NCI-H2196 (cell line): ENCODE measurements around the gene ATP2A2.

Experiments
- DNase-seq: peaks from one replicate; lab custom pipeline; 2025; ENCODE audit not compliant: unreplicated experiment; lab: John Stamatoyannopoulos, UW

Gene ATP2A2

DNA sequence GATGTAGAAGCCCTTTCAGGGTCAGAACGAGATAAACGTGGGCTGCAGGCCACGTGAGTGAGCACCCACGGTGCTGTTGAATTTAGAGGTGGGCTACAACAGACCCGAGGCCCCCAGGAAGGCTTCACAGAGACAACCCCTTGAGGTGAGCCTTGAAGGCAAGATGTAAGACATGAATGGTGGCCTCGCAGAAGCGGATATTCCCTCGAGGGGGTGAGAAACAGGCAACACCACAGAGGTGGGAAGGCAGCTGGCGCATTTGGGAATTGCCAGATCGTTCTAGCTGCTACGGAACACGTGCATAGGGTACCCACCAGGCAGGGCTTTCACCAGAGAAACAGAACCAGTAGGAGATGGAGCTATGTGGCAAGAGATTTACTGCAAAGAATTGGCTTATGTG, 22.6 kb upstream of the ATP2A2 start:
- DNase-seq: no peak

DNA sequence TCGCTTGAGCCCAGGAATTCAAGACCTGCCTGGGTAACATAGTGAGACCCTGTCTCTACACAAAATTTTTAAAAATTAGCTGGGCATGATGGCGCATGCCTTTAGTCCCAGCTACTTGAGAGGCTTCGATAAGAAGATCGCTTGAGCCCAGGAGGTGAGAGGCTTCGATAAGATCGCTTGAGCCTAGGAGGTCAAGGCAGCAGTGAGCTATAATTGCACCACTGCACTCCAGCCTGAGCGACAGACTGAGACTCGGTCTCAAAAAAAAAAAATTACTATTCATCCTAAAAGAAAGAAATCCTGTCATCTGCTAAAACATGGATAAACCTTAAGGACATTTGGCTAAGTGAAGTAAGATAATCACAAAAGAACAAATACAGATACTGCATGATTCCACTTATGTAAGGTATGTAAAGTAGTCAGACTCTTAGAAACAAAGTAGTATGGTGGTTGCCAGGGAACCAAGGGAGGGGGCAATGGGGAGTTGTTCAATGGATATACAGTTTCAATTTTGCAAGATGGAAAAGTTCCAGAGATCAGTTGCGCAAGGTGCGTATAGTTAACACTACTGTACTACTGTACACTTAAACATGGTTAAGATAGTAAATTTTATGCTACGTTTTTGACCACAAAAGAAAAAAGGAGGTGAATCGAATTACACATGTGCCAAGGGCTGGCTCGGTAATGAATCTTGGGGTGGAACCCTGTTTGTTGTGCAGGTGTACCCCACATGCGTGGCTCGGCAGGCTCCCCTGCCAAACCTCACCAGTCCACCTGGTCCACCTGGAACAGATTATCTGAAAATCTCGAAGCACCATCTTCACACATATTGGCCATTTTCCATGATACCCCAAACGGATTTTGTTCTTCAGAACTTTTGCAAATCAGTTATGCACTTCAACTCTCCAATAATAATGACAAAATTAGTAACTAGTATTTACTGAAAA, 18.3 kb upstream of the ATP2A2 start:
- DNase-seq: peak; percentile 41

DNA sequence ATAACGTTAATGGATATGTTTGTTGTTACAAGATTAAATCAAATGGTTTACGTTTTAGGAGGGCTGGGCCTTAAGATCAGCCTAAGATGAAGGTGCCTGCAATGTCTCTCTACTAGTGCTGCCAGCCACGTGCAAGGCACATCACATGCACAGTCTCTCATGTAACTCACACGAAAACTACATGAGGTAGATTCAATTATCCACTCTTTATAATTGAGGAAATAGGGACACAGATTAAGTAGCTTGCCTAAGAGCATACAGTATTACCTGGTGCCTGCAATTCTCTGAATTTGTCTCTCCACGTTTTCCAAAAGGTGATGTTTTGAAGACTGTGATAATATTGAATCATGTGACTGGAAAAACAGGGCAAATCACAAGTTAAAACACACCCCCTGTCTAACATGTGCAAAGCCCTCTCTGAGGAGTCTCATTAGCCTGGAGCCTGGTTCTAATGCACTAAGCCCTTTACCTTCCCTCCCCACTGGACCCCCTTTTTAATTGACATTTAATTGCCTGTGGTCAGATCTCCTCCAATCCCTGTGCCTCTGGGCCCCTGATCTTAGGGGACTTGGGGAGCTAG, 14.6 kb upstream of the ATP2A2 start:
- DNase-seq: no peak

DNA sequence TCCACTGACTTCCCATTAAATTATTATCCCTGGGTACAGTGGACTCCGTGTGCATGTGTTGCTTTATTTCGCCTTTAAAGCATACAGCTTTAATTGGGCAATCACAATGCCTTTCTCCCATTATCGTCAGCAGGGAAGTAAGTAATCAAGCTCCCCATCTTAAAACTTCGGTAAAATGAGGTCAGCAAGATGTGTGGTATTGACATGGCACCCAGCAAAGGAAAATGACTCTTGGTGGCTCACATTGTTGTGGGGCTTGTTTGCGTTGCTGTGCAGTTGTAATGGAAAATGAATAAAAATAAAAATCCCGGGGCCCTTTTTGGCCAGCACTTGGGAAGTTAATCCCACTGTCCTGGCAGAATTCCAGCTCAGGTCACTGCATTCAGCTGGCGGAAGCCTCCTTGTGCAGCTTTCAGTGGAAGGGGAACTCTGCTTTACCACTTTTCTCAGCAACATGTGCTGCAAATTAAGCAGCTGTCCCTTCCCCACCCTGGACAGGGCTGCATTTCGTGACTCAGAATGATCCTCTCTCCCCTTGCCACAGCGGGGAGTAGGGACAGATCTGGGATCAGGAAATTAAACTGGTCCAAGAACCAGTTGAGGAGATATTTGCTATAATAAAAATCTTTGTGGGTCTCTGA, 13.9 kb upstream of the ATP2A2 start:
- DNase-seq: peak; percentile 62

DNA sequence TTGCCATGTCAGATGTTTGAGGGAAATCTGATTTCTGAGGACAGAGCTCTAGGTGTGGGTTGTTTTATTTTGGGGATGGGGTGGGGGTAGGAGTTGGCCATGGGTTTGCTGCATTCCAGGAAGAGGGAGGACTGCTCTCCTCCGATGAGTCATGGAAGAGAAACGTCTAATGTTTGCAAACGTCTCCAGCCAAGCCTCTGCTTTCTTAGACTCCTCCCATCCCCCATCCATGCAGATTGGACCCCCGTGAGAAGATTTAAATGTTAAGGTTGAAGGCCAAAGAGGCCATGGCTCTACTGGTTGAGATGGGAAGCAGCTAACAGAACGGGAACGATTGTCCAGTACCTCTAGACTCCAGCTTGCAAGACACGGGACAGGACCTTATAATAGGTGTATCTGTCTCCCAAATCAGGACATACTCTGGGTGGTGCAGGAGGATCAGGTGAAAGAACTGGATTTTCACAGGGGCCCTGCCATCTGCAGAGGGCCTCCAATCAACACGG, 11.4 kb upstream of the ATP2A2 start:
- DNase-seq: no peak

DNA sequence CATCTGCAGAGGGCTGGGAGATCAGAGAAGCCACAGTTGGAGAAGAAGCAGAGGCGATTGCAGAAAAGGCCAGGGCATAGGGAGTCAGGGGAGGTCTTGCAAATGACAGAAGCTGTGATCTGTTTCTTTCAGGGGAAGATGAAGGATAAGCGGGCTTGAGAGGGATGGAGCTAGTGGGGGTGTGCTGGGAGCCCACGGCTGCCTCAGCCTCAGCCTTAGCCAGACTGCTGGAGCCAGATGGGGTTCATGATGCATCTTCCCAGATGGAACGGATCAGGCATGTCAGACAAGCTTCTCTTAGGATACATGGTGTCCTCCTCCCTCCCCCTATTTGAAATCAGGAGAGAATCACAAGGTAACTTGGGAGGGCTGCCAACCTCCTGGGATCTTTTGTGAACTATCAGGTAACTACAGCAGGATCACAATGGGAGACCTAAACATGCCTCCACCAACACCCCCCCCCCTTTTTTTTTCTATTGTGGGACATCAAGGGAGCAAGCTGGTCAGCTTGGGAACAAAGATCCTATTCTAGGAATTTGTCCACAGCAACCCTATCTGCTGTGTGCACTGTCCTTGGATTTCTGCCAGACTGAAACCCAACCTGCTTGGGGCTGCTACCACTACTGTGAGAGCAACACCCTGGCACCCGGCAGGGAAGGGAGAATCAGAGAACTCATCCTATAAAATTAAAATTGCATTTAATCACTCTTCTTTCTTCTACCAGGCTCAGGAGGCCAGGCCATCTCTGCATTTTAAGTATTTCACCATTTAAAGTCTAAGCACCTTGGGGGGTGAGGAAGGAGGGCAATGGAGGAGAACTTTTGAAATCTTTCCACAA, 10.7 kb upstream of the ATP2A2 start:
- peak; percentile 97 for DNase-seq

DNA sequence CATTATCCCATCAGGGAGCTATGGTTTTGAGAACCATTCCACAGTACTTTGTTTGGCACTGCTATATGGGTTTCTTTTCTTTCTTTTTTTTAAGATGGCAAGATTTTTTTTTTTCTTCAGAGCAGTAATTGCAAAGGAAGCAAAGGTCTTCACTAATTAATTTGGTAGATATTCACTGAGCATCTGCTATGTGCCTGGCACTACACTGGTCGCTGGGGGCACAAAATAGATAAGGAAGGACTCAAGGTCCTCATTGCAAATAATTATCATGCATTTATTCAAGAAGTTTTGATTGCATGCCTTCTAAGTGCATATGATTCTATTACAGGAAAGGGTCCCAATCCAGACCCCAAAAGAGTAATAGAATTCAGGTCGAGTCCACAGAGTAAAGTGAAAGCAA, 10.0 kb upstream of the ATP2A2 start:
- no peak for DNase-seq

DNA sequence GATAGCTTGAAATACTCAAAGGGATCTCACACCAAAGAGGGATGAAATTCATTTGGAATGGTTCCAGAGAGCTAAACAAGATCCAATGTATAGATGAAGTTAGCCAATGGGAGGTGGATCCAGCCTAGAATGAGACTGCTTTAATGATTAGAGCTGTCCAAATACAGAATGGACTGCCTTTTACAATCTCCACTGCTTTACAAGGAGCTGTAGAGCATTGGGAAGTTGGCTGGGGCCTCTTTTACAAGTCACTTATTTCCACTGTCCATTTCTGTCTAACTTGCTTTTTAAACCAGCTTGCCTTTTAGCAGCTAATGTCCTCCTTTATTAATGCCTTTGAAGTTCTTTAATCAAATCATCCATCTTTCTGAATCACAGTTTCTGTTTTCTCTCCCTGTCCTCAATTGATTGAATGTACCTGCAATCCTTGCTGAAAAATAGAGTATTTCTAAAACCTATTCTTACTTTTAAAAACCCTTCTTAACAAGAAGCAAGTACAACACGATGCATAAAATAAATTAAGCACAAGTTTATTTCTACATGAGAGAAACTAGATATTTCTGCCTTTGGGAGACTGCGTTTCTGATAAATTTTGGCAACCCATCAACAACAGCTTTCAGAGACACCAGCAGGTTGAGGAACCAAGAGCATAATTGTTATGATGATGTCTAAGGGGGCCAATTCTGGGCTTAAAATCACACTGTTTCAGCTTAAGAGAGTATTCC, 3.4 kb upstream of the ATP2A2 start:
- no peak for DNase-seq

DNA sequence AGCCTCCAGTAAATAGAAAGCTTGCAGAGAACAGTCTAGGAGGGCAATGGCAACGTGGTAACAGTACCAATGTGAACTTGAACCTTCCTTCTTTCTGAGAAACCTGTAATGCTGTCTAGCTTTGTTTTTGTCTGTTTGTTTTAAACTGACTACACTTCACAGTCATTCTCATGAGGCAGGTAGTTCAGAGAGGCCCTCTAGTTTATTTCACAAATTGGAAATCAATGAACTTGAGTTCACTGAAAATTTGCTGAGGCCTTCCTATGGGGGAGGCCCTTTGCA, 2.9 kb upstream of the ATP2A2 start:
- DNase-seq: no peak

DNA sequence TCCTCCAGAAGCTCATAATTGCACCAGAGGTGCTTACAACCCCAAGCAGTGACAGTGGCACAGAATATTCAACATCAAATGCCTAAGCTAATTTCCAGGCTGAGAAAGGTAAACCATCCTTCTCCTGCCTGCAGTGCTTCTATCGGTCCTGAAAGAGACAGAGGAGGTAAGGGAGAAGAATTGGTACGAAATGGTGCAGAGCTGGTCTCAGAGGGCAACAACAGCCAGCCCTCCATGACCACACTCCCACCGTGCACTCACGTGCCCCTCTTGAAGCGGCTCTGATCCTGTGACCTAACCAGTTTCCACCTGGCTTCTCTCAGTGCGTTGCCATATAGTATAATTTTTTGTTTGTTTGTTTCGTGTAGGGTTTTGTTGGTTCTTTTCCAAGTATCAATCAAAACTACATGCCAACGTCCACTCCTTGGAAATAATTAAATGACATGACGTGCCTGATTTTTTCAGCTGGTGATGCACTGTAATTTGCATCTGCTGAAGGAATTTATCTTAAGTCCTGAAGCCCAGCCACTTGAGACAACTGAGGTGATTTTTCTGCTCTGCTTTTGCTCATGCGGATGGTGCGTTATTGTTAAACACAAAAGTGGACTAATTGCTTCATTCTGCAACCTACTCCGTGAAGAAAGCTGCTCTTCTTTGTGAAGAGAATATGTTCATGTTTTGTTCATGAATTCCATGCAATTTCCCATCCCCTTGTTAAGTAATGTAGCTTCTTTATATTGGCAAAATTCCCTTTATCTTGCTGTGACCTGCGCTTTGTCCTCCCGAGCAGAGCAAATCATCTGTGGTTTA, 1.3 kb upstream of the ATP2A2 start:
- DNase-seq: no peak

DNA sequence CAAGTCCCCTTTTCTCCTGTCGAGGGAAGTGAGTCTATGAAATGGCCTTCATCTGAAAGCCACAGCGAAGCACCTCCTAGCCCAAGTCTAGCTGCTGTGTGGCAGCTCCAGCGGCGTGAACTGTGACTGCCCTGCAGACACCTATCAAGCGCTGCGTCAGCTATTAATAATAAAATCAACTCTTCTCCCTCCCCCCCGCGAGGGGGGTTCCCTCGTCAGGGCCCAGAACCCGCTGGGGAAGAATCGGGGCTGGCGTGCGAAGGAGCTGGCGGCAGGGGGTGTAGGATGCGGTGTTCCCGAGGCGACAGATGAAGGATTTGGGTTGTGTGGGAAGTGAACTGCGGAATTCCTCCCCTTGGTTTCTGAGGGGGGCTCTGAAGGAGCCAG, 662 bp upstream of the ATP2A2 start:
- DNase-seq: peak; percentile 44

DNA sequence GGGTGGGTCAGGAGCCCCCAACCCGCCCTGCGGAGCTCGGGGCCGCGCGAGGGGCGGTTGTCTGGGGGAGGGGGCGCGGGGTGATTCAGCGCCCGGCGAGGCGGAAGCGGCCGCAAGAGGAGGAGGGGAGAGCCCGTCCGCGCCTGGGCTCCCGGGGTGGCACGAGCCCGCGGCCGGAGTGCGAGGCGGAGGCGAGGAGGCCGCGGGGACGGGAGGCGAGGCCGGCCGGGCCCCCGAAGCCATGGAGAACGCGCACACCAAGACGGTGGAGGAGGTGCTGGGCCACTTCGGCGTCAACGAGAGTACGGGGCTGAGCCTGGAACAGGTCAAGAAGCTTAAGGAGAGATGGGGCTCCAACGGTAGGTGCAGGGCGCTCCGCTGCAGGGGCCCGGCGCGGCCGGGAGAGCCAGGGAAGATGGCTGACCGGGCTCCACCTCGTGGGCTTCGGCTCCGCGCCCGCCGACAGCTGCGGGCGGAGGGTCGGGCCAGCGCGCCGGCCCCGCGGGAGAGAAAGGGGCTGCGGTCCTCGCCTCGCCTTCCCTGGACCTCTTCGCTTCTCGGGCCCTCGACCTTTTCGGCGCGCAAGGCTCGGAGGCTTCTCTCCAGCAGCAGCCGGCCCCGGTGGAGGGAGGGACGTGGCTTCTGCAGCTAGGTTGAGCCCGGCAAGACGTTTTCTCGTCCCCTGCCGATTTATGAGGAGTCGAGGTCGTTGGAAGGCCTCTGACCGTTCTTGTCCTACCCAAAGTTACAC, 677 bp downstream of the ATP2A2 start:
- peak; percentile 58 for DNase-seq

DNA sequence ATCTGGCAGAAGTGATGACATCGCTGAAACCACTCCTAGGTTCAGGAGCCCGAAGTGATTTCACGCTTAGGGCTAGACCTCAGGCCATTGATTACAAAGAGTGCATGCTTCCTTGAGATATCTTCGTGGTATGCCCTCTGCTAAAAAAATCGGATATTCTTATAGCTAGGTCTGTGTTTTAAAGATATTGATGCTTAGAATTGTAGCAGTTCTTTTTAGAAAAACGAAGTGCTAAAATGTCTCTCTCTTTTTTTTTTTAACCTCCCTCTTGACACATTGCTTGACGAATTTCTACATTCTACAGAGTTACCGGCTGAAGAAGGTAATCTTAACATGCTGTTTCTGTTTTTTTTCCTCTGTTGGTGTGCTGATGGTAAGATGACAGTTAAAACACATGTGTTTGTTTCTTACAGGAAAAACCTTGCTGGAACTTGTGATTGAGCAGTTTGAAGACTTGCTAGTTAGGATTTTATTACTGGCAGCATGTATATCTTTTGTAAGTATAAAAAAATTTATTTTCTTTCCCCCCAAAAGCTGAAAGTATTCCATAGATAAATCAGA, 1.3 kb downstream of the ATP2A2 start:
- DNase-seq: no peak

DNA sequence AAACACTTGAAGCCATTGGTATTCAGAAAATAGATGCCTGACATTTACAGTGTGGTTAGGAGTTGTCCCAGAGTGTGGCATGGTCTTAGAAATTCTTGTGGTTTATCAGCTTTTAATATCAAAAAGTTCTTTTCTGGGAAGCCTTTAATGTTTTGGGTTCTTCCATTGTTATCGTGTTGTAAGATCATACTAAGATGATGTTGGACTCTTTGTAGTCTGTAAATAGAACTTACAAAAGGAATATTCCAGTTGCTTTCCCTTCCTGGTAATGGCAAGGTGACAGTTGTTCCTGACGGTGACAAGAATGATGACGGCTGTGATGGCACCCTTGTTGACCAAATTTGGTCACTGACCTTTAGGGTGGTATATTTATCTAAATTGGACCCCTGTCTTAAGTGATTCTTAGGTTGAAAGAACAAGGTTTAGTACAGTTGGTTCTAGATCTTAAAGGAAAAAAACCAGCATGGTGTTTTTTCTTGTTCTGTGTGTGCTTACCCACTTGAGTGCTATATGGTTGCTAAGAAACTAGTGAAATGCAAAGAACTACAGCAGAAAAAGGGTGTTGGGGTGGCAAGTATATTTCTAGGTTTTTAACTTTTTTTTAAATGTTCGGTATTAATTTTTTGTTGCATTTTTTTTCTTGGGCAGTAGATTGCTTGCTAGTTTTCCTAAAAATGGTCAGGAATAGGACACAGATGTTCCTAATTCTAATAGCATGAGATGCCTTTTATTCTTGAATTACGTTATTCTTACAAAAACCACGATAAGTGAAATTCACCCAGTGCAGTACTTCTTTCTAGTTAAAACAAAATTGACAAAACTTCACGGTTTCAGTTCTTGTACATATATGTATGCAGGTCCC, 2.1 kb downstream of the ATP2A2 start:
- DNase-seq: no peak

DNA sequence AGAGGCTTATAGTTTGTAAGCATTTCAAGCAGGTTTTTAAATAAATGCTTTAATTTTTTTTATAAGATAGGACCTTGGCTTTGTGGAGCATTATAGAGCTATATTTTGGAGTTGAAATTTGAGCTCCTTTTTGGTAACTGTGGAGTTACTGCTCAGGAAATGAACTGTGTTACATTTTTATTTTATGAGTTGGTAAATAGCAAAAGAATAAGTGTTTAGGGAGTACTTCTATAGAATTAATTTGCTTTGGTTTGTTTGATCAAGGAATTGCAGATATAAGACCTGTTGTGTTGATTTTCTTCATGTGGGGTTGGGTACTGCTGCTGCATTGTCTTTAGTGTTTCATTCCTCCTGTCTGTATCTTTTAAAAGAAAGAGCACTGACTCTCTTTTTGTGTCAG, 3.5 kb downstream of the ATP2A2 start:
- no peak for DNase-seq

DNA sequence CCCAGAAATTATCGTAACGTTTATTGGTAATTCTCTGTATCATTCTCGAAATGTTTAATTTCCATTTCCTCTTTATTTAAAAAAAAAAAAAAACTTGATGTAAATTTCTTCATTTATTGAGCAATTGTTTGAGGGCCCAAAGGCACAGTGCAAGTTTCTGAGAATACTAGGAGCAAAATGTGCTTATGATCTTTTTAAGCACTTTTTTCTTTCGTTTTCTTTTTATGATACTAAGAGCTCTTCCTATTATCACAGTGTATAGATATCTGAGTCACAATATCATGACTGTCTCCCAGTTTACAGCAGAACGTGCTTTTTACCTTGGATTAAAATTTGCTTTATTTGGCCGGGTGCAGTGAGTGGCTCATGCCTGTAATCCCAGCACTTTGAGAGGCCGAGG, 5.6 kb downstream of the ATP2A2 start:
- no peak for DNase-seq

DNA sequence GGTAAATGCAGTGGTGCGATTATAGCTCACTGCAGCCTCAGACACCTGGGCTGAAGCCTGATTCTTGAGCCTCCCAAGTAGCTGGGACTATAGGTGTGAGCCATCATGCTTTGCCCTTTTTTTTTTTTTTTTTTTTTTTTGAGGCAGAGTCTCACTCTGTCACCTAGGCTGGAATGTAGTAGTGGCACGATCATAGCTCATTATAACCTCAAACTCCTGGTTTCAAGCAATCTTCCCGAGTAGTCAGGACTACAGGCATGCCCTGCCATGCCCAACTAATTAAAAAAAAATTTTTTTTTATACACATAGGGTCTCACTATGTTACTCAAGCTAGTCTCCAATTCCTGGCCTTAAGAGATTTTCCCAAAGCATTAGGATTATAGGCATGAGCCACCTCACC, 6.9 kb downstream of the ATP2A2 start:
- DNase-seq: no peak
